ENCODE data around the gene VSIG10.

GRCh38 chr12:118140825-118141224 is 37.0 kb upstream of the VSIG10 start:
- no peak for TF ChIP-seq POLR2A (IDR thresholded peaks at IDR 0.05)
- no peak for TF ChIP-seq CTCF (IDR thresholded peaks at IDR 0.05)

Data from right lobe of liver (tissue), 4 donors.